HepG2 (cell line): Measurements from ENCODE around the gene RAPGEF6. TPM values are rescaled to one million over a fixed set of nuclear protein-coding genes. Genes with fewer than 3 reads are reported as not detected.

ENCODE experiments used
- AHDC1 ChIP-seq: sonication (generic); formaldehyde crosslinking; IDR thresholded peaks from 2 replicates; pipeline ENCODE4 v1.5.1; 2020; ENCODE audit warnings: mild to moderate bottlenecking, missing genetic modification reagents, borderline replicate concordance
- ASH2L ChIP-seq: fragments of 300-600, 200-600 bp; sonication (generic); IDR thresholded peaks from 2 replicates; pipeline ENCODE4 v1.7.0; 2017; ENCODE audit warnings: low read depth, mild to moderate bottlenecking, moderate library complexity, mixed read lengths, low read length; ENCODE audit not compliant: insufficient read length
- FOXA1 ChIP-seq, 2 experiments: fragments of 450-650 bp in 1 of 2; sonication (generic) in 1 of 2; formaldehyde crosslinking in 1 of 2; IDR thresholded peaks; 2 replicates each; pipeline versions ENCODE4 v1.4.0 to v1.6.1; 2016 to 2020; ENCODE audit warnings: missing genetic modification reagents in 1 of 2
- FOXK1 ChIP-seq: sonication (generic); formaldehyde crosslinking; IDR thresholded peaks from 2 replicates; pipeline ENCODE4 v1.4.0; 2020; ENCODE audit warnings: low read depth, missing genetic modification reagents, borderline replicate concordance
- IKZF4 ChIP-seq: sonication (generic); formaldehyde crosslinking; IDR thresholded peaks from 2 replicates; pipeline ENCODE4 v1.5.1; 2020; ENCODE audit warnings: borderline replicate concordance, mild to moderate bottlenecking, low read depth, missing genetic modification reagents; ENCODE audit errors: not compliant biosample characterization
- ISL2 ChIP-seq: sonication (generic); formaldehyde crosslinking; IDR thresholded peaks from 2 replicates; pipeline ENCODE4 v1.5.0; 2020; ENCODE audit warnings: missing genetic modification reagents
- NCOA1 ChIP-seq: sonication (generic); formaldehyde crosslinking; IDR thresholded peaks from 2 replicates; pipeline ENCODE4 v1.9.0; 2021; ENCODE audit warnings: missing genetic modification reagents
- NKX3-1 ChIP-seq: sonication (generic); formaldehyde crosslinking; IDR thresholded peaks from 2 replicates; pipeline ENCODE4 v1.5.0; 2020; ENCODE audit warnings: missing genetic modification reagents
- NONO ChIP-seq, 2 experiments: fragments of 450-650 bp in 1 of 2; sonication (generic) in 1 of 2; formaldehyde crosslinking in 1 of 2; IDR thresholded peaks in 1 of 2; conservative IDR thresholded peaks in 1 of 2; 2 replicates each; pipeline versions ENCODE4 v1.6.1 to v1.8.0; 2017 to 2022; ENCODE audit warnings: mild to moderate bottlenecking in 1 of 2, missing genetic modification reagents in 1 of 2, moderate library complexity in 1 of 2
- NR3C1 ChIP-seq: sonication (generic); formaldehyde crosslinking; IDR thresholded peaks from 2 replicates; pipeline ENCODE4 v1.4.0; 2020; ENCODE audit warnings: missing genetic modification reagents
- NRL ChIP-seq: sonication (generic); formaldehyde crosslinking; IDR thresholded peaks from 2 replicates; pipeline ENCODE4 v1.5.0; 2020; ENCODE audit warnings: missing genetic modification reagents, mild to moderate bottlenecking, moderate library complexity, borderline replicate concordance
- PHF5A ChIP-seq: IDR thresholded peaks from one replicate; pipeline ENCODE4 v1.6.1; 2018; ENCODE audit warnings: low read depth, missing genetic modification reagents; ENCODE audit not compliant: unreplicated experiment
- POLR2A ChIP-seq, 2 experiments: IDR thresholded peaks; 2 replicates each; pipeline ENCODE4 v1.6.1; 2011; ENCODE audit warnings: low read depth in 2 of 2, low read length in 2 of 2, mild to moderate bottlenecking in 1 of 2, moderate library complexity in 1 of 2; ENCODE audit not compliant: insufficient read depth in 1 of 2
- RARG ChIP-seq: sonication (generic); formaldehyde crosslinking; IDR thresholded peaks from 2 replicates; pipeline ENCODE4 v1.4.0; 2020; ENCODE audit warnings: low read depth, mild to moderate bottlenecking, missing genetic modification reagents
- RELA ChIP-seq: sonication (generic); formaldehyde crosslinking; IDR thresholded peaks from 2 replicates; pipeline ENCODE4 v1.4.0; 2020; ENCODE audit warnings: missing genetic modification reagents
- SCMH1 ChIP-seq: sonication (generic); formaldehyde crosslinking; IDR thresholded peaks from 2 replicates; pipeline ENCODE4 v1.9.0; 2021; ENCODE audit warnings: missing genetic modification reagents, mild to moderate bottlenecking, borderline replicate concordance
- SNAPC5 ChIP-seq: sonication (generic); formaldehyde crosslinking; IDR thresholded peaks from 2 replicates; pipeline ENCODE4 v1.8.1; 2023; ENCODE audit warnings: mild to moderate bottlenecking, missing genetic modification reagents, borderline replicate concordance
- YY1 ChIP-seq: IDR thresholded peaks from 2 replicates; pipeline ENCODE4 v1.6.1; 2011; ENCODE audit warnings: low read length, low read depth, moderate library complexity, mild to moderate bottlenecking; ENCODE audit not compliant: insufficient read depth, insufficient replicate concordance
- ZFYVE20 ChIP-seq: sonication (generic); formaldehyde crosslinking; IDR thresholded peaks from 2 replicates; pipeline ENCODE4 v1.8.0; 2023; ENCODE audit warnings: low read depth, mild to moderate bottlenecking, moderate library complexity, missing genetic modification reagents, borderline replicate concordance
- ZMYM2 ChIP-seq: sonication (generic); formaldehyde crosslinking; IDR thresholded peaks from 2 replicates; pipeline ENCODE4 v1.8.0; 2022; ENCODE audit warnings: mild to moderate bottlenecking, missing genetic modification reagents
- ZNF256 ChIP-seq: sonication (generic); formaldehyde crosslinking; conservative IDR thresholded peaks from 2 replicates; pipeline ENCODE4 v1.4.0; 2020; ENCODE audit warnings: missing genetic modification reagents
- ZNF557 ChIP-seq: sonication (generic); formaldehyde crosslinking; IDR thresholded peaks from 2 replicates; pipeline ENCODE4 v1.4.0; 2020; ENCODE audit warnings: missing genetic modification reagents
- ZNF891 ChIP-seq: sonication (generic); formaldehyde crosslinking; IDR thresholded peaks from 2 replicates; pipeline ENCODE4 v1.5.0; 2020; ENCODE audit warnings: mild to moderate bottlenecking, missing genetic modification reagents
- ZSCAN20 ChIP-seq: sonication (generic); formaldehyde crosslinking; IDR thresholded peaks from 2 replicates; pipeline ENCODE4 v1.4.0; 2020; ENCODE audit warnings: missing genetic modification reagents, mild to moderate bottlenecking, borderline replicate concordance
- polyA plus RNA-seq, 8 experiments: library from polyadenylated mRNA; depleted of rRNA in 3 of 8; stranded (reverse) in 7 of 8; unstranded in 1 of 8; fragments of >200 nt; fragmentation: Illumina TruSeq in 4 of 8; extraction: Trizol in 4 of 8; gene quantifications; 2 replicates each; pipeline versions ENCODE4 v1.2.1 to v1.2.3, GENCODE V29; 2011 to 2016; ENCODE audit warnings: low read depth in 4 of 8, missing spikeins in 1 of 8, mixed read lengths in 1 of 8; ENCODE audit not compliant: insufficient read depth in 1 of 8
- total RNA-seq, 5 experiments: library from RNA; depleted of rRNA; stranded (reverse); fragments of >200 nt; fragmentation: Illumina TruSeq; extraction: Trizol; gene quantifications; 2 replicates each; pipeline ENCODE4 v1.2.3, GENCODE V29; 2016; ENCODE audit warnings: low read depth in 1 of 5

The RAPGEF6 gene
- total and polyA plus RNA-seq, 2 of the 13 experiments (the other 11 are each of a cell fraction or from before 2014, with no cell fraction given), result 7.7 to 24.6 TPM

- TF ChIP-seq FOXA1 (IDR thresholded peaks at IDR 0.05) (no peak), FOXA1 (CRISPR knock-in tag; IDR thresholded peaks at IDR 0.05) (peak; percentile 24; the same call in 1 of the 2 replicates), PHF5A (CRISPR knock-in tag) (no peak), NCOA1 (no peak), NR3C1 (CRISPR knock-in tag) (no peak), SCMH1 (no peak), ZSCAN20 (no peak), ISL2 (CRISPR knock-in tag) (0 out of 2 replicates have a peak, but pooled peaks have one; percentile 5), ASH2L (peak; percentile 69), NRL (CRISPR knock-in tag) (no peak), ZNF256 (CRISPR knock-in tag) (no peak), YY1 (no peak), POLR2A (IDR thresholded peaks at IDR 0.05; ENCODE audit: insufficient read depth in 1 of 2, low read depth in 2 of 2, low read length in 2 of 2) (no peak), FOXK1 (CRISPR knock-in tag) (0 out of 2 replicates have a peak, but pooled peaks have one; percentile 13), ZFYVE20 (CRISPR knock-in tag) (no peak), ZMYM2 (CRISPR knock-in tag) (no peak), RELA (CRISPR knock-in tag) (no peak), NONO (IDR thresholded peaks at IDR 0.05) (no peak), NONO (CRISPR knock-in tag; conservative IDR thresholded peaks at IDR 0.05) (peak; percentile 45; the same call in 1 of the 2 replicates), SNAPC5 (CRISPR knock-in tag) (no peak), AHDC1 (CRISPR knock-in tag) (peak; percentile 60; the same call in 1 of the 2 replicates), NKX3-1 (CRISPR knock-in tag) (no peak), ZNF557 (no peak), RARG (CRISPR knock-in tag) (0 out of 2 replicates have a peak, but pooled peaks have one; percentile 30), IKZF4 (CRISPR knock-in tag) (no peak), ZNF891 (CRISPR knock-in tag) (no peak)
Measured at GRCh38 chr5:131610198-131611063, 24.6 kb downstream of the RAPGEF6 start (continued).
